ENCODE measurements around the gene CEP85L.

CEP85L gene

GRCh38 chr6:118674772-118675171, 23.4 kb upstream of the CEP85L start:
- H3K4me3 ChIP-seq (ENCODE audit: low read depth, low read length): no peak overlapping the region
- no peaks in the 10 kb centered on the region for H3K9me3 ChIP-seq (ENCODE audit: insufficient read depth, low read depth, low read length)
- H3K79me1 ChIP-seq (ENCODE audit: low read length): no peaks in the 10 kb centered on the region
- no peak overlapping the region for H3K9ac ChIP-seq (ENCODE audit: low read length)
- H3K4me2 ChIP-seq (ENCODE audit: low read length): no peak overlapping the region
- H3K18ac ChIP-seq (ENCODE audit: low read length): no peak overlapping the region
- H3K36me3 ChIP-seq (ENCODE audit: control insufficient read depth in 1 of 2, insufficient read depth in 2 of 2, low read length in 2 of 2): no peaks in the 10 kb centered on the region
- no peaks in the 10 kb centered on the region for H3K27me3 ChIP-seq (ENCODE audit: insufficient read depth, low read length)
- no peak overlapping the region for H3K23ac ChIP-seq (ENCODE audit: low read length)
- no peak for DNase-seq
- H2BK120ac ChIP-seq (ENCODE audit: insufficient read depth, low read length, poor library complexity): no peak overlapping the region
- no peak overlapping the region for H2AK5ac ChIP-seq (ENCODE audit: low read length)
- no peak overlapping the region for H2BK5ac ChIP-seq (ENCODE audit: low read depth, low read length, poor library complexity)
- H4K12ac ChIP-seq (ENCODE audit: low read depth, low read length): no peak overlapping the region
- H3K27ac ChIP-seq (ENCODE audit: low read depth, low read length): no peak overlapping the region
- no peaks in the 10 kb centered on the region for H3K4me1 ChIP-seq (ENCODE audit: control insufficient read depth in 1 of 2, insufficient read depth in 2 of 2, low read length in 2 of 2)
- no peak overlapping the region for H4K91ac ChIP-seq (ENCODE audit: low read depth, low read length)
- no peak overlapping the region for H3K14ac ChIP-seq (ENCODE audit: low read length)
- H2AFZ ChIP-seq (ENCODE audit: insufficient read depth, low read length, poor library complexity): no peak overlapping the region
- H2BK12ac ChIP-seq (ENCODE audit: low read length): no peak overlapping the region
- no peak overlapping the region for H4K8ac ChIP-seq (ENCODE audit: low read depth, low read length)
- WGBS (ENCODE audit: extremely low coverage, insufficient coverage, insufficient read length): no CpG with 5 or more reads among the region's 1 CpG
- H3K79me2 ChIP-seq (ENCODE audit: control insufficient read depth, insufficient read depth, low read length, poor library complexity): no peaks in the 10 kb centered on the region
- H3K4ac ChIP-seq (ENCODE audit: low read depth, low read length): no peak overlapping the region

- H4K8ac ChIP-seq (ENCODE audit: low read depth, low read length): no peak overlapping the region
- H3K4me1 ChIP-seq (ENCODE audit: control insufficient read depth in 1 of 2, insufficient read depth in 2 of 2, low read length in 2 of 2): peaks cover 0 to 3% of the 10 kb centered on the region in 2 experiments
- no peak for DNase-seq
- no peak overlapping the region for H3K4ac ChIP-seq (ENCODE audit: low read depth, low read length)
- no peak overlapping the region for H2AK5ac ChIP-seq (ENCODE audit: low read length)
- no peak overlapping the region for H2BK12ac ChIP-seq (ENCODE audit: low read length)
- no peak overlapping the region for H3K18ac ChIP-seq (ENCODE audit: low read length)
- no peak overlapping the region for H3K23ac ChIP-seq (ENCODE audit: low read length)
- no peak overlapping the region for H4K12ac ChIP-seq (ENCODE audit: low read depth, low read length)
- no peak overlapping the region for H2BK120ac ChIP-seq (ENCODE audit: insufficient read depth, low read length, poor library complexity)
- H3K27ac ChIP-seq (ENCODE audit: low read depth, low read length): no peak overlapping the region
- no peak overlapping the region for H3K14ac ChIP-seq (ENCODE audit: low read length)
- H3K9ac ChIP-seq (ENCODE audit: low read length): no peak overlapping the region
- no CpG with 5 or more reads among the region's 2 CpGs for WGBS (ENCODE audit: extremely low coverage, insufficient coverage, insufficient read length)
- H3K36me3 ChIP-seq (ENCODE audit: control insufficient read depth in 1 of 2, insufficient read depth in 2 of 2, low read length in 2 of 2): no peaks in the 10 kb centered on the region
- no peaks in the 10 kb centered on the region for H3K79me1 ChIP-seq (ENCODE audit: low read length)
- H2BK5ac ChIP-seq (ENCODE audit: low read depth, low read length, poor library complexity): no peak overlapping the region
- H3K4me3 ChIP-seq (ENCODE audit: low read depth, low read length): no peak overlapping the region
- no peak overlapping the region for H3K4me2 ChIP-seq (ENCODE audit: low read length)
- H3K79me2 ChIP-seq (ENCODE audit: control insufficient read depth, insufficient read depth, low read length, poor library complexity): no peaks in the 10 kb centered on the region
- H2AFZ ChIP-seq (ENCODE audit: insufficient read depth, low read length, poor library complexity): no peak overlapping the region
- no peak overlapping the region for H4K91ac ChIP-seq (ENCODE audit: low read depth, low read length)
- no peaks in the 10 kb centered on the region for H3K27me3 ChIP-seq (ENCODE audit: insufficient read depth, low read length)
- H3K9me3 ChIP-seq (ENCODE audit: insufficient read depth, low read depth, low read length): no peaks in the 10 kb centered on the region
Observed at GRCh38 chr6:118672678-118673077, 21.3 kb upstream of the CEP85L start.

- no peak overlapping the region for H2AK5ac ChIP-seq (ENCODE audit: low read length)
- H3K4ac ChIP-seq (ENCODE audit: low read depth, low read length): no peak overlapping the region
- no peak overlapping the region for H3K9ac ChIP-seq (ENCODE audit: low read length)
- no peaks in the 10 kb centered on the region for H3K9me3 ChIP-seq (ENCODE audit: insufficient read depth, low read depth, low read length)
- H4K8ac ChIP-seq (ENCODE audit: low read depth, low read length): no peak overlapping the region
- H3K27me3 ChIP-seq (ENCODE audit: insufficient read depth, low read length): no peaks in the 10 kb centered on the region
- no peak overlapping the region for H2AFZ ChIP-seq (ENCODE audit: insufficient read depth, low read length, poor library complexity)
- no peak overlapping the region for H3K4me3 ChIP-seq (ENCODE audit: low read depth, low read length)
- peaks cover 0 to 3% of the 10 kb centered on the region in 2 experiments for H3K4me1 ChIP-seq (ENCODE audit: control insufficient read depth in 1 of 2, insufficient read depth in 2 of 2, low read length in 2 of 2)
- H3K23ac ChIP-seq (ENCODE audit: low read length): no peak overlapping the region
- H3K18ac ChIP-seq (ENCODE audit: low read length): no peak overlapping the region
- no peak overlapping the region for H2BK5ac ChIP-seq (ENCODE audit: low read depth, low read length, poor library complexity)
- no peak overlapping the region for H2BK12ac ChIP-seq (ENCODE audit: low read length)
- no peak overlapping the region for H4K91ac ChIP-seq (ENCODE audit: low read depth, low read length)
- H3K14ac ChIP-seq (ENCODE audit: low read length): no peak overlapping the region
- H3K79me2 ChIP-seq (ENCODE audit: control insufficient read depth, insufficient read depth, low read length, poor library complexity): no peaks in the 10 kb centered on the region
- H3K36me3 ChIP-seq (ENCODE audit: control insufficient read depth in 1 of 2, insufficient read depth in 2 of 2, low read length in 2 of 2): no peaks in the 10 kb centered on the region
- no peak overlapping the region for H3K4me2 ChIP-seq (ENCODE audit: low read length)
- DNase-seq: no peak
- no peak overlapping the region for H3K27ac ChIP-seq (ENCODE audit: low read depth, low read length)
- no CpG with 5 or more reads among the region's 1 CpG for whole genome bisulfite sequencing (ENCODE audit: extremely low coverage, insufficient coverage, insufficient read length)
- no peak overlapping the region for H2BK120ac ChIP-seq (ENCODE audit: insufficient read depth, low read length, poor library complexity)
- H4K12ac ChIP-seq (ENCODE audit: low read depth, low read length): no peak overlapping the region
- no peaks in the 10 kb centered on the region for H3K79me1 ChIP-seq (ENCODE audit: low read length)
Observed at GRCh38 chr6:118669561-118669960, 18.2 kb upstream of the CEP85L start.

- H4K8ac ChIP-seq (ENCODE audit: low read depth, low read length): no peak overlapping the region
- no peak overlapping the region for H2BK12ac ChIP-seq (ENCODE audit: low read length)
- no peak overlapping the region for H3K4me2 ChIP-seq (ENCODE audit: low read length)
- H3K4me3 ChIP-seq (ENCODE audit: low read depth, low read length): no peak overlapping the region
- H2BK5ac ChIP-seq (ENCODE audit: low read depth, low read length, poor library complexity): no peak overlapping the region
- no peaks in the 10 kb centered on the region for H3K79me1 ChIP-seq (ENCODE audit: low read length)
- H3K9me3 ChIP-seq (ENCODE audit: insufficient read depth, low read depth, low read length): no peaks in the 10 kb centered on the region
- no CpG with 5 or more reads among the region's 1 CpG for WGBS (ENCODE audit: extremely low coverage, insufficient coverage, insufficient read length)
- H3K79me2 ChIP-seq (ENCODE audit: control insufficient read depth, insufficient read depth, low read length, poor library complexity): no peaks in the 10 kb centered on the region
- H3K14ac ChIP-seq (ENCODE audit: low read length): no peak overlapping the region
- no peak overlapping the region for H3K23ac ChIP-seq (ENCODE audit: low read length)
- H2BK120ac ChIP-seq (ENCODE audit: insufficient read depth, low read length, poor library complexity): no peak overlapping the region
- DNase-seq: no peak
- H3K18ac ChIP-seq (ENCODE audit: low read length): no peak overlapping the region
- no peak overlapping the region for H4K12ac ChIP-seq (ENCODE audit: low read depth, low read length)
- H2AK5ac ChIP-seq (ENCODE audit: low read length): no peak overlapping the region
- no peak overlapping the region for H2AFZ ChIP-seq (ENCODE audit: insufficient read depth, low read length, poor library complexity)
- no peak overlapping the region for H3K27ac ChIP-seq (ENCODE audit: low read depth, low read length)
- no peak overlapping the region for H3K9ac ChIP-seq (ENCODE audit: low read length)
- H3K4ac ChIP-seq (ENCODE audit: low read depth, low read length): no peak overlapping the region
- no peak overlapping the region for H4K91ac ChIP-seq (ENCODE audit: low read depth, low read length)
- H3K4me1 ChIP-seq (ENCODE audit: control insufficient read depth in 1 of 2, insufficient read depth in 2 of 2, low read length in 2 of 2): peaks cover 0 to 3% of the 10 kb centered on the region in 2 experiments
- H3K27me3 ChIP-seq (ENCODE audit: insufficient read depth, low read length): no peaks in the 10 kb centered on the region
- no peaks in the 10 kb centered on the region for H3K36me3 ChIP-seq (ENCODE audit: control insufficient read depth in 1 of 2, insufficient read depth in 2 of 2, low read length in 2 of 2)
Observed at GRCh38 chr6:118668761-118669385, 17.5 kb upstream of the CEP85L start.
